PC-3 (cell line): Measurements from ENCODE around the gene COL13A1. TPM values are rescaled to one million over a fixed set of nuclear protein-coding genes. Genes with fewer than 3 reads are reported as not detected.
A peak's percentile ranks its signal among the peaks of the same experiment; 100 is the strongest.

Source experiments
- ATAC-seq: fragments of 200-7000 bp; cut with Tn5 transposase; 2 replicates; pipeline ENCODE4 v1.9.1; 2020; ENCODE audit warnings: mild to moderate bottlenecking, moderate library complexity
- BruUV-seq: library from RNA; stranded (reverse); fragments of 400-500 nt; replicated peaks from 2 replicates; lab custom pipeline; 2021; lab: Mats Ljungman, UMichigan
- CTCF ChIA-PET: fragments of 300-600 bp; sonication (Branson Sonifier 250); formaldehyde crosslinking; loops from one replicate; lab custom pipeline; 2022; ENCODE audit warnings: antibody characterized with exemption; lab: Charles Lee
- POLR2A ChIA-PET: fragments of 300-600 bp; sonication (Branson Sonifier 250); formaldehyde crosslinking; loops from one replicate; lab custom pipeline; 2022; ENCODE audit warnings: antibody characterized with exemption; ENCODE audit not compliant: unreplicated experiment; lab: Charles Lee
- DNase-seq: peaks from one replicate; pipeline ENCODE4 v3.0.0-alpha.2; 2015
- H2AFZ ChIP-seq: fragments of 300-600 bp; sonication (generic); 2 replicates; pipeline ENCODE4 v1.6.0; 2016; ENCODE audit warnings: antibody characterized with exemption, low read length
- H3F3A ChIP-seq: fragments of 300-600 bp; sonication (generic); one replicate; pipeline ENCODE4 v1.6.0; 2017; ENCODE audit warnings: antibody characterized with exemption, low read length, control low read depth, mild to moderate bottlenecking; ENCODE audit not compliant: unreplicated experiment
- H3K27ac ChIP-seq: fragments of 300-600 bp; sonication (generic); 2 replicates; pipeline ENCODE4 v1.5.1; 2016; ENCODE audit warnings: mild to moderate bottlenecking, low read length
- H3K27me3 ChIP-seq: fragments of 300-600 bp; sonication (generic); 2 replicates; pipeline ENCODE4 v1.6.1; 2016; ENCODE audit warnings: low read length, mixed read lengths
- H3K36me3 ChIP-seq: fragments of 300-600 bp; sonication (generic); 2 replicates; pipeline ENCODE4 v1.6.1; 2016; ENCODE audit warnings: low read depth, mixed run types, low read length, mixed read lengths
- H3K4me1 ChIP-seq: fragments of 300-600 bp; sonication (generic); 2 replicates; pipeline ENCODE4 v1.5.1; 2016; ENCODE audit warnings: low read length; ENCODE audit not compliant: insufficient read depth
- H3K4me2 ChIP-seq: fragments of 300-600 bp; sonication (generic); 2 replicates; pipeline ENCODE4 v1.6.0; 2016; ENCODE audit warnings: low read length
- H3K4me3 ChIP-seq: fragments of 300-600 bp; sonication (generic); 2 replicates; pipeline ENCODE4 v1.5.1; 2016; ENCODE audit warnings: mild to moderate bottlenecking, low read length, mixed read lengths
- H3K79me2 ChIP-seq: fragments of 300-600 bp; sonication (generic); 2 replicates; pipeline ENCODE4 v1.6.1; 2017; ENCODE audit warnings: low read length, mixed read lengths
- H3K9ac ChIP-seq: fragments of 300-600 bp; sonication (generic); 2 replicates; pipeline ENCODE4 v1.6.0; 2016; ENCODE audit warnings: mild to moderate bottlenecking, low read length
- H3K9me2 ChIP-seq: fragments of 300-600 bp; sonication (generic); replicated peaks from 2 replicates; pipeline ENCODE4 v1.6.1; 2016; ENCODE audit warnings: mixed run types, low read length, mixed read lengths
- H3K9me3 ChIP-seq: fragments of 300-600 bp; sonication (generic); 2 replicates; pipeline ENCODE4 v1.6.1; 2016; ENCODE audit warnings: low read length, mixed read lengths
- H4K20me1 ChIP-seq: fragments of 300-600 bp; sonication (generic); 2 replicates; pipeline ENCODE4 v1.6.1; 2016; ENCODE audit warnings: low read length, mixed read lengths
- EZH2 ChIP-seq: fragments of 300-600 bp; sonication (generic); IDR thresholded peaks from one replicate; pipeline ENCODE4 v1.6.1; 2017; ENCODE audit warnings: antibody characterized with exemption, mild to moderate bottlenecking, low read length; ENCODE audit not compliant: unreplicated experiment
- EZH2phosphoT487 ChIP-seq: fragments of 300-600 bp; sonication (generic); IDR thresholded peaks from 2 replicates; pipeline ENCODE4 v1.6.1; 2018; ENCODE audit warnings: mild to moderate bottlenecking, antibody characterized with exemption, low read length, borderline replicate concordance
- intact Hi-C: fragments of 100-400 bp; cut with micrococcal nuclease; formaldehyde crosslinking; loops from 2 replicates; pipeline ENCODE4 v1.9.0; 2023
- total RNA-seq: library from RNA; depleted of rRNA; stranded (reverse); fragments of >200 nt; gene quantifications from 2 replicates; pipeline ENCODE4 v1.2.3, GENCODE V29; 2014
- TF ChIP-seq, protein P1 (sequence below): fragments of 300-600 bp; sonication (generic); conservative IDR thresholded peaks from 2 replicates; pipeline ENCODE4 v1.5.1; 2017; ENCODE audit warnings: antibody characterized with exemption, low read depth, mild to moderate bottlenecking, low read length

COL13A1 gene
- total RNA-seq, 1 experiment from 2014 or later: 201 TPM

GRCh38 chr10:69797959-69798358 is 3.7 kb upstream of the COL13A1 start:
- ATAC-seq (no peak), DNase-seq (peak; percentile 95)
- H3K9me2 ChIP-seq: no peaks in the 10 kb centered on the region
- TF ChIP-seq, protein P1, sequence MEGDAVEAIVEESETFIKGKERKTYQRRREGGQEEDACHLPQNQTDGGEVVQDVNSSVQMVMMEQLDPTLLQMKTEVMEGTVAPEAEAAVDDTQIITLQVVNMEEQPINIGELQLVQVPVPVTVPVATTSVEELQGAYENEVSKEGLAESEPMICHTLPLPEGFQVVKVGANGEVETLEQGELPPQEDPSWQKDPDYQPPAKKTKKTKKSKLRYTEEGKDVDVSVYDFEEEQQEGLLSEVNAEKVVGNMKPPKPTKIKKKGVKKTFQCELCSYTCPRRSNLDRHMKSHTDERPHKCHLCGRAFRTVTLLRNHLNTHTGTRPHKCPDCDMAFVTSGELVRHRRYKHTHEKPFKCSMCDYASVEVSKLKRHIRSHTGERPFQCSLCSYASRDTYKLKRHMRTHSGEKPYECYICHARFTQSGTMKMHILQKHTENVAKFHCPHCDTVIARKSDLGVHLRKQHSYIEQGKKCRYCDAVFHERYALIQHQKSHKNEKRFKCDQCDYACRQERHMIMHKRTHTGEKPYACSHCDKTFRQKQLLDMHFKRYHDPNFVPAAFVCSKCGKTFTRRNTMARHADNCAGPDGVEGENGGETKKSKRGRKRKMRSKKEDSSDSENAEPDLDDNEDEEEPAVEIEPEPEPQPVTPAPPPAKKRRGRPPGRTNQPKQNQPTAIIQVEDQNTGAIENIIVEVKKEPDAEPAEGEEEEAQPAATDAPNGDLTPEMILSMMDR: no peak
- TF ChIP-seq EZH2phosphoT487 (no peak), EZH2 (no peak)
- H3K9ac ChIP-seq: no peak overlapping the region
- no peaks in the 10 kb centered on the region for H3K27me3 ChIP-seq
- H3K27ac ChIP-seq: peak overlapping the region; percentile 55
- peaks cover 11% of the 10 kb centered on the region for H3K9me3 ChIP-seq
- intact Hi-C loops: no loop called here
- H3K4me3 ChIP-seq: no peak overlapping the region
- peak overlapping the region; percentile 44 for H2AFZ ChIP-seq
- ChIA-PET POLR2A (no interaction called here), CTCF (no interaction called here)
- BruUV-seq: no TSS peak
- H3K79me2 ChIP-seq: peaks cover 12% of the 10 kb centered on the region
- H3F3A ChIP-seq: no peaks in the 10 kb centered on the region
- H3K4me1 ChIP-seq: peaks cover 33% of the 10 kb centered on the region
- no peaks in the 10 kb centered on the region for H3K36me3 ChIP-seq
- peak overlapping the region; percentile 55 for H3K4me2 ChIP-seq
- H4K20me1 ChIP-seq: peaks cover 3% of the 10 kb centered on the region; the same call in 1 of the 2 replicates

DNA sequence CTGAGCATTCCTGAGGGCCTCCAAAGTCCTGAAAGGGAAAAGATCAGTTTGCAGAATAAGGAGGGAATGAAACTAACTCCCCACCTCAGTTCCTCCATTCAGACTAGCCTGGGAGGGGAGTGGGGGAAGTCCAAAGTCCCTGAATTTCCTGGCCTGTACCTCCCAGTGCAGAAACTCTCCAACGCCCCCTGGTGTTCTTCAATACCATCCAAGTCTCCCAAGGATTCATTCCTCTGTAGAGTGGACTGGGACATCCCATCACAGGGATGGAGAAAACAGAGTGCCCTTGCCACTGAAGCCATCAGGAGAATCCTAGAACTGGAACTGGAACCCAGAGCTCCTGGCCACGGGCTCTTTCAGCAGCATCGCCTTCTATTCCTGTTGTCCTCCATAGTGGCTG is 1.6 kb upstream of the COL13A1 start:
- Histone ChIP-seq H3K4me3 (no peak overlapping the region), H3K36me3 (no peaks in the 10 kb centered on the region), H3K27me3 (no peaks in the 10 kb centered on the region), H3F3A (no peaks in the 10 kb centered on the region), H4K20me1 (peaks cover 24% of the 10 kb centered on the region; the same call in 1 of the 2 replicates), H3K9me3 (peaks cover 8% of the 10 kb centered on the region), H2AFZ (no peak overlapping the region), H3K79me2 (peaks cover 34% of the 10 kb centered on the region), H3K27ac (no peak overlapping the region), H3K4me1 (peaks cover 47% of the 10 kb centered on the region), H3K9me2 (no peaks in the 10 kb centered on the region), H3K9ac (no peak overlapping the region), H3K4me2 (no peak overlapping the region)
- ChIA-PET CTCF (interaction anchor here (0.6 to 1.4 kb wide), 3 partner anchors 14 to 156 kb away, joined by 3 to 5 read pairs (median 4); no protein-coding TSS in a partner anchor), POLR2A (no interaction called here)
- BruUV-seq: no TSS peak
- intact Hi-C loops: loop anchor here (1.0 to 5.0 kb wide), 5 partner anchors 71 to 283 kb away; no protein-coding TSS in a partner anchor
- no peak for TF ChIP-seq EZH2
- no peak for TF ChIP-seq EZH2phosphoT487
- TF ChIP-seq, protein P1: peak; percentile 98
- ATAC-seq (peak; percentile 26), DNase-seq (peak; percentile 93)

DNA sequence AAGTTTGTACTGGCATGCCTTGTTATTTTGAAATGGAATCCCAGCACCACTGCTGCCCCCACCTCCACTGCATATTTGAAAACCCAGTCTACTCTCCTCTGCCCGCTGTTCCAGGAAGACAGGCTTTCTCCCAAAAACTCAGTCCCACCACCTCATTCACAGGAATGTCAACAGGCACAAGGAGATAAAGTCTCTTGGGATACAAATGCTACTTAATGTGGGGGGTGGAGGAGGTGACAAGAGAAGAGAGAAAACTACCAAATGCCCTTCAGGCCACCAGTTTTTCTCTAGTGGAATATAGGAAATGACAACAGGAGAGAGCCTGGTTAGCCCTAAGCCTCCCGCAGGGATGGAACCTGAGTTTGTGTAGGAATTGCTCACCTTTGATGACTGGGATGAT is 1.0 kb upstream of the COL13A1 start:
- peaks cover 2% of the 10 kb centered on the region; the same call in 1 of the 2 replicates for H3K9me3 ChIP-seq
- H4K20me1 ChIP-seq: peaks cover 25% of the 10 kb centered on the region; the same call in 1 of the 2 replicates
- intact Hi-C loops: loop anchor here (1.0 to 5.0 kb wide), 7 partner anchors 64 to 283 kb away; no protein-coding TSS in a partner anchor
- no peaks in the 10 kb centered on the region for H3K36me3 ChIP-seq
- ATAC-seq: no peak
- H3K4me3 ChIP-seq: peak overlapping the region; percentile 70
- no peak for TF ChIP-seq EZH2phosphoT487
- TF ChIP-seq, protein P1: no peak
- TF ChIP-seq EZH2: no peak
- peaks cover 39% of the 10 kb centered on the region for H3K79me2 ChIP-seq
- H3K27me3 ChIP-seq: no peaks in the 10 kb centered on the region
- ChIA-PET POLR2A (no interaction called here), CTCF (interaction anchor here (1.0 to 1.4 kb wide), 3 partner anchors 14 to 156 kb away, joined by 5 to 18 read pairs (median 5); no protein-coding TSS in a partner anchor)
- peak overlapping the region; percentile 82 for H3K4me2 ChIP-seq
- no peaks in the 10 kb centered on the region for H3K9me2 ChIP-seq
- peaks cover 52% of the 10 kb centered on the region for H3K4me1 ChIP-seq
- no peak overlapping the region for H3K27ac ChIP-seq
- H3F3A ChIP-seq: no peaks in the 10 kb centered on the region
- H3K9ac ChIP-seq: no peak overlapping the region
- BruUV-seq: no TSS peak
- no peak for DNase-seq
- no peak overlapping the region; the same call in 1 of the 2 replicates for H2AFZ ChIP-seq
